Right lobe of liver (tissue), 4 donors: ENCODE data around the gene SCN4A.

Experiments used
- POLR2A ChIP-seq: fragments of 450-650 bp; IDR thresholded peaks from one replicate; pipeline ENCODE4 v1.6.1; 2017; ENCODE audit warnings: antibody characterized with exemption, mild to moderate bottlenecking
- TF ChIP-seq, protein P1 (sequence below), 4 donors: fragments of 200-600 bp in 3 of 4; fragments of 450-650 bp in 1 of 4; IDR thresholded peaks; one replicate each; pipeline versions ENCODE4 v1.5.1 to v1.8.0; 2016 to 2022; ENCODE audit warnings: antibody characterized with exemption in 4 of 4, mild to moderate bottlenecking in 2 of 4
- donor health status: DM: no; HTN: no; CAD: no.
- donor health status: DM: no; HTN: no; CAD: no.
- donor health status: DM: no; HTN: yes; CAD: no.

DNA sequence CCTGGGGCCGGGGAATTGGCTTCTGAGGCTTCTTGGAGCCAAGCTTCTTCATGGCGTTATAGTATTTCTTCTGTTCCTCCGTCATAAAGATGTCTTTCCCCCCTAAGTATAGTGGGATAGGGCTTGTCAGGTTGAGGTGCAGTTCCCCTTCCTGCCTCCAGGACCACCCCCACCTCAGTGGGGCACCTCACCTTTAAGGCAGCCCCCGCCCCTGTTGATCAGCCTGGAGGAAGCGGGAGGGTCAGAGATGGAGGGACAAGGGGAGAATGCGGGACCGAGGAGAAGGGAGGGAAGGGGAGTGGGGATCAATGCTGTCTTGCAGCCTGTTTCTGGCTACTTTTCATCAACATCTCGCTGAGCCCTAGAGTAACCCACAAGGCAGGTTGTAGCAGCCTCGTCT is 29.0 kb downstream of the SCN4A start:
- TF ChIP-seq, protein P1, sequence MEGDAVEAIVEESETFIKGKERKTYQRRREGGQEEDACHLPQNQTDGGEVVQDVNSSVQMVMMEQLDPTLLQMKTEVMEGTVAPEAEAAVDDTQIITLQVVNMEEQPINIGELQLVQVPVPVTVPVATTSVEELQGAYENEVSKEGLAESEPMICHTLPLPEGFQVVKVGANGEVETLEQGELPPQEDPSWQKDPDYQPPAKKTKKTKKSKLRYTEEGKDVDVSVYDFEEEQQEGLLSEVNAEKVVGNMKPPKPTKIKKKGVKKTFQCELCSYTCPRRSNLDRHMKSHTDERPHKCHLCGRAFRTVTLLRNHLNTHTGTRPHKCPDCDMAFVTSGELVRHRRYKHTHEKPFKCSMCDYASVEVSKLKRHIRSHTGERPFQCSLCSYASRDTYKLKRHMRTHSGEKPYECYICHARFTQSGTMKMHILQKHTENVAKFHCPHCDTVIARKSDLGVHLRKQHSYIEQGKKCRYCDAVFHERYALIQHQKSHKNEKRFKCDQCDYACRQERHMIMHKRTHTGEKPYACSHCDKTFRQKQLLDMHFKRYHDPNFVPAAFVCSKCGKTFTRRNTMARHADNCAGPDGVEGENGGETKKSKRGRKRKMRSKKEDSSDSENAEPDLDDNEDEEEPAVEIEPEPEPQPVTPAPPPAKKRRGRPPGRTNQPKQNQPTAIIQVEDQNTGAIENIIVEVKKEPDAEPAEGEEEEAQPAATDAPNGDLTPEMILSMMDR (IDR thresholded peaks at IDR 0.05): no peak
- no peak for TF ChIP-seq POLR2A
